ENCODE data around the gene PLIN5. TPM values are rescaled to one million over a fixed set of nuclear protein-coding genes. Genes with fewer than 3 reads are reported as not detected.

The PLIN5 gene
- total and polyA plus RNA-seq, 8 donors, result 30.6 to 533 (median 50.7) TPM

DNA sequence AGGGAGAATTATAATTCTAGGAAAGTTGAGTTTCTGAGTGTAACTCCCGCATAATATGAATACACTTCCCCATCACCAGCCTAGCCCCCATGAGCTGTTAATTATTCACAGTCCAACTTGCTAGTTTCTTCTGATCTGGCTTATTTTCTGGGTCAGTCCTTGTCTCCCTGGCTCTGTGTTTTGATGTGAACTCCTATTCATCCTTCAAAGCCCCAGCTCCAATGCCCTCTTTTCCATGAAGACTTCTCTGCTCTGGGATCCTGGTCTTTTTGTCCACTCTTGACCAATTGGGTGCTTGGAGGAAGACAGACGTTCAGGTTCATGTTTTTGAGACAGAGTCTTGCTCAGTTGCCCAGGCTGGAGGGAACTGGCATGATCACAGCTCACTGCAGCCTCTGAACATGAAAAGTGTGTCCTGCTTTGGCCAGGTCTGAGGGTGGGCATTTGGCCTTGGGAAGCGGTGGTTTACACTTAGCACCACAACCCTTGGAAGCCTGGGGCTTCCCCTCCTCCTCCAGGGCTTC, 4.2 kb upstream of the PLIN5 start:
- peak overlapping the region; percentile 57 to 88 (median 76) for H3K27ac ChIP-seq
- no peaks in the 10 kb centered on the region for H3K27me3 ChIP-seq
- no peak for ATAC-seq
- TF ChIP-seq, protein P1, sequence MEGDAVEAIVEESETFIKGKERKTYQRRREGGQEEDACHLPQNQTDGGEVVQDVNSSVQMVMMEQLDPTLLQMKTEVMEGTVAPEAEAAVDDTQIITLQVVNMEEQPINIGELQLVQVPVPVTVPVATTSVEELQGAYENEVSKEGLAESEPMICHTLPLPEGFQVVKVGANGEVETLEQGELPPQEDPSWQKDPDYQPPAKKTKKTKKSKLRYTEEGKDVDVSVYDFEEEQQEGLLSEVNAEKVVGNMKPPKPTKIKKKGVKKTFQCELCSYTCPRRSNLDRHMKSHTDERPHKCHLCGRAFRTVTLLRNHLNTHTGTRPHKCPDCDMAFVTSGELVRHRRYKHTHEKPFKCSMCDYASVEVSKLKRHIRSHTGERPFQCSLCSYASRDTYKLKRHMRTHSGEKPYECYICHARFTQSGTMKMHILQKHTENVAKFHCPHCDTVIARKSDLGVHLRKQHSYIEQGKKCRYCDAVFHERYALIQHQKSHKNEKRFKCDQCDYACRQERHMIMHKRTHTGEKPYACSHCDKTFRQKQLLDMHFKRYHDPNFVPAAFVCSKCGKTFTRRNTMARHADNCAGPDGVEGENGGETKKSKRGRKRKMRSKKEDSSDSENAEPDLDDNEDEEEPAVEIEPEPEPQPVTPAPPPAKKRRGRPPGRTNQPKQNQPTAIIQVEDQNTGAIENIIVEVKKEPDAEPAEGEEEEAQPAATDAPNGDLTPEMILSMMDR (IDR thresholded peaks at IDR 0.05), result no peak
- intact Hi-C loops (cut with DNase I), result no loop called here
- H3K4me1 ChIP-seq, result peaks cover 8 to 32% (median 19%) of the 10 kb centered on the region in 3 donors
- WGBS, 2 donors, result 62 to 68% methylated on average over 3 of the region's 3 CpGs
- FAIRE-seq, result no peak
- DNase-seq, result no peak
- H3K4me3 ChIP-seq, result peak overlapping the region; percentile 10 to 58 (median 28)
- no peaks in the 10 kb centered on the region for H3K36me3 ChIP-seq
- no peaks in the 10 kb centered on the region for H3K9me3 ChIP-seq

DNA sequence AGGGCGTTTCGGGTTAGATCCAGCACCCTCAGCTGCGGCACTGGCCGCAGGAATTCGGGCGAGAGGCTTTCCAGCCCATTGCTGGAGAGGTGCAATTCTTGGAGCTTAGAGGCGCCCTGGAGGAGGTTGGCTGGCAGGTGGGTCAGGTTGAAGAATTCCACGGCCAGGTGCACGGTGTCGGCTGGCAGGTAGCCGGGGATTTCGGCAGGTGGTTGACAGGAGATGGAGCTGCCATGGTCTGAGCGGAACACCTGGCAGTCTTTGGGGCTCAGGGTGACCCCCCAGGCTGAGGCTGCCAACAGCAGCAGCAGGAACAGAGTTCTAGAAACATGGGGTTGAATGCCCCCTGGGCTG, 3.6 kb upstream of the PLIN5 start:
- DNase-seq, result peak in 2 of 6 donors; percentile 32 to 67
- Histone ChIP-seq H3K27me3 (no peaks in the 10 kb centered on the region), H3K36me3 (no peaks in the 10 kb centered on the region), H3K4me3 (peak overlapping the region in 1 of 4 donors; percentile 58), H3K4me1 (peaks cover 8 to 36% (median 19%) of the 10 kb centered on the region in 3 donors), H3K27ac (peak overlapping the region; percentile 24 to 88 (median 72)), H3K9me3 (no peaks in the 10 kb centered on the region)
- TF ChIP-seq, protein P1 (IDR thresholded peaks at IDR 0.05), result no peak
- intact Hi-C loops (cut with DNase I), result no loop called here
- ATAC-seq, result no peak
- no peak for FAIRE-seq
- WGBS, 2 donors, result 60 to 63% methylated on average over 13 of the region's 13 CpGs

DNA sequence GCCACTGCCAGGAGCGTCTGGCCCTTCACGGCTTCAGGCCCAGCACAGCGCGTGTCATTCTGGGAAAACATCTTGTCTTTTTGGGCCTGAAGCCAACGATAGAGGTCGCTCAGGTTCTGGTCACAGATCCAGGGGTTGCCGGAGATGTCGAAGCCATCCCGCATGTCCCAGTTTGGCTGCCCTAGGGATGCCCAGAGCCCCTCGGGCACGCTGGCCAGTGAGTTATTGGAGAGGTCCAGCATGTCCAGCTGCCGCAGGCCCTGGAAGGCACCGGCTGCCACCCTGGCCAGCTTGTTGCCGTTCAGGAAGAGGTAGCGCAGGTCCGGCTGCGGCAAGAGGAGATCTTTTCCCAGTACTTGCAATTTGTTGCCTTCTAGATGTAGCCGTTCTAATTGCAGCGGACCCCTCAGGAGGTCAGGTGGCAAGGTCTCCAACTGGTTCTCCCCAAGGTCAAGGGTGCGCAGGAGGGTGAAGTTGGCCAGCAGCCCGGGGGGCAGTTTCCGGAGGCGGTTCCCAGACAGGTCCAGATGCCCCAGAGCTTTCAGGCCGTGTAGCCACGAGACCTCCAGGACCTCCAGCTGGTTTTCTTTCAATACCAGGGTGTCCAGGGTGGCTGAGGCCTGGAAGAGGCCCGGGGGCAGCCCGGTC, 3.1 kb upstream of the PLIN5 start:
- H3K9me3 ChIP-seq, result no peaks in the 10 kb centered on the region
- no peak for ATAC-seq
- H3K36me3 ChIP-seq, result no peaks in the 10 kb centered on the region
- DNase-seq, result peak in 1 of 6 donors; percentile 77
- intact Hi-C loops (cut with DNase I), result no loop called here
- H3K27me3 ChIP-seq, result no peaks in the 10 kb centered on the region
- 66 to 75% methylated on average over 27 of the region's 27 CpGs for WGBS, 2 donors
- TF ChIP-seq, protein P1 (IDR thresholded peaks at IDR 0.05), result no peak
- FAIRE-seq, result no peak
- H3K27ac ChIP-seq, result peak overlapping the region in 3 of 4 donors; percentile 24 to 88 (median 87)
- H3K4me3 ChIP-seq, result peak overlapping the region in 1 of 4 donors; percentile 58
- peaks cover 8 to 36% (median 19%) of the 10 kb centered on the region in 3 donors for H3K4me1 ChIP-seq

DNA sequence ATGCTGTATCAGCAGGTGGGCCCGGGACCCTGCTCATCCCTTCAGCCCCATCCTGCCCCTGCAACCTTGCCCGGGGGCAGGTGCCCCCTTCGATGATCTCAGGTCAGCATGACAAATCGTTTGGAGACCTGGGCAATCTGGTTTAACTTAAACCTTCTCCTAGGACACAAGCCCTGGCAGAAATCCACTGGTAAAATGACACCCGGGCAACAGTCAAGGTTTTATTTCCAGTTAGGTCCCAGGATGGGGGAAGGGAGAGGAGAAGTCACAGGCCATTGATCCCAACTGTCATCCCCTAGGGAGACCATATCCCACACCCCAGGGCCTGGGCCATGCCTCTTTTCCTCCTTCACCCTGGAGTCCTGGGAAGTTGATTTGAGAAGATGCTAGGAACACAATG, 1.8 kb upstream of the PLIN5 start:
- intact Hi-C loops (cut with DNase I), result no loop called here
- H3K9me3 ChIP-seq, result no peaks in the 10 kb centered on the region
- DNase-seq (peak in 2 of 6 donors; percentile 51 to 68), ATAC-seq (peak in 1 of 4 donors; percentile 2), FAIRE-seq (no peak)
- H3K4me3 ChIP-seq, result peak overlapping the region in 1 of 4 donors; percentile 58
- H3K4me1 ChIP-seq, result peaks cover 8 to 36% (median 19%) of the 10 kb centered on the region in 3 donors
- no peaks in the 10 kb centered on the region for H3K36me3 ChIP-seq
- 16 to 20% methylated on average over 5 of the region's 5 CpGs for WGBS, 2 donors
- H3K27me3 ChIP-seq, result no peaks in the 10 kb centered on the region
- TF ChIP-seq, protein P1 (IDR thresholded peaks at IDR 0.05), result no peak
- H3K27ac ChIP-seq, result peak overlapping the region in 2 of 4 donors; percentile 87 to 88
